ENCODE data around the gene FUT8.
A peak's percentile ranks its signal among the peaks of the same experiment; 100 is the strongest.

FUT8 gene

GRCh38 chr14:65560340-65561027 lies 148.0 kb downstream of the FUT8 start:
- TF ChIP-seq CTCF (conservative IDR thresholded peaks at IDR 0.05; ENCODE audit: low read depth): no peak
- CTCF ChIA-PET: no interaction called here
- DNase-seq (ENCODE audit: low spot score): no peak
- H3K27ac ChIP-seq: no peak overlapping the region
- POLR2A ChIA-PET (ENCODE audit: low non-redundant PET): no interaction called here

GRCh38 chr14:65564370-65564769 lies 151.8 kb downstream of the FUT8 start:
- TF ChIP-seq CTCF (conservative IDR thresholded peaks at IDR 0.05; ENCODE audit: low read depth): no peak
- H3K27ac ChIP-seq: no peak overlapping the region
- ChIA-PET CTCF (no interaction called here), POLR2A (ENCODE audit: low non-redundant PET) (no interaction called here)
- DNase-seq (ENCODE audit: low spot score): no peak

GRCh38 chr14:65565948-65566347 lies 153.4 kb downstream of the FUT8 start:
- DNase-seq (ENCODE audit: low spot score): no peak
- no peak for TF ChIP-seq CTCF (conservative IDR thresholded peaks at IDR 0.05; ENCODE audit: low read depth)
- ChIA-PET CTCF (no interaction called here), POLR2A (ENCODE audit: low non-redundant PET) (no interaction called here)
- H3K27ac ChIP-seq: no peak overlapping the region

GRCh38 chr14:65566820-65567522 lies 154.4 kb downstream of the FUT8 start:
- DNase-seq (ENCODE audit: low spot score): peak; percentile 1
- POLR2A ChIA-PET (ENCODE audit: low non-redundant PET): no interaction called here
- no peak overlapping the region for H3K27ac ChIP-seq
- no peak for TF ChIP-seq CTCF (conservative IDR thresholded peaks at IDR 0.05; ENCODE audit: low read depth)
- CTCF ChIA-PET: no interaction called here

GRCh38 chr14:65574611-65575010 lies 162.1 kb downstream of the FUT8 start:
- no peak for TF ChIP-seq CTCF (conservative IDR thresholded peaks at IDR 0.05; ENCODE audit: low read depth)
- CTCF ChIA-PET: no interaction called here
- H3K27ac ChIP-seq: no peak overlapping the region
- DNase-seq (ENCODE audit: low spot score): no peak
- POLR2A ChIA-PET (ENCODE audit: low non-redundant PET): no interaction called here

GRCh38 chr14:65575389-65575788 lies 162.9 kb downstream of the FUT8 start:
- no peak for DNase-seq (ENCODE audit: low spot score)
- ChIA-PET CTCF (no interaction called here), POLR2A (ENCODE audit: low non-redundant PET) (no interaction called here)
- no peak for TF ChIP-seq CTCF (conservative IDR thresholded peaks at IDR 0.05; ENCODE audit: low read depth)
- H3K27ac ChIP-seq: no peak overlapping the region

All from RWPE1 (cell line).